HG03521 (cell line): ENCODE data around the gene QRICH2.
"Not testable (repeated sequence)": the region's sequence is repeated elsewhere in the genome, so short reads cannot be mapped to it uniquely, and the experiment has no call there.

ENCODE experiments used
- ATAC-seq: cut with Tn5 transposase; IDR thresholded peaks from one replicate; pipeline ENCODE4 v1.9.1; 2021; ENCODE audit warnings: mild to moderate bottlenecking, moderate library complexity; ENCODE audit not compliant: unreplicated experiment

QRICH2 gene

GRCh38 chr17:76267051-76267576 lies 41.0 kb downstream of the QRICH2 start:
- ATAC-seq: no peak

GRCh38 chr17:76266244-76266938 lies 41.7 kb downstream of the QRICH2 start:
- ATAC-seq: no peak

- ATAC-seq: no peak
Observed at GRCh38 chr17:76265624-76266243, 42.3 kb downstream of the QRICH2 start.

- peak; percentile 78 for ATAC-seq
Observed at GRCh38 chr17:76264755-76265623, 43.1 kb downstream of the QRICH2 start, which contains the start of gene UBALD2. Gene UBALD2 (plus strand): TSS chr17:76265348. CDS start chr17:76265506, 158 bp downstream.

- ATAC-seq: no peak
Observed at GRCh38 chr17:76264425-76264754, 43.7 kb downstream of the QRICH2 start.

- no peak for ATAC-seq
Observed at GRCh38 chr17:76263896-76264295, 44.2 kb downstream of the QRICH2 start.

GRCh38 chr17:76262732-76263344 lies 45.2 kb downstream of the QRICH2 start:
- no peak for ATAC-seq

GRCh38 chr17:76261421-76262215 lies 46.5 kb downstream of the QRICH2 start:
- no peak for ATAC-seq

- no peak for ATAC-seq
Observed at GRCh38 chr17:76260669-76261068, 47.4 kb downstream of the QRICH2 start.

GRCh38 chr17:76260220-76260619 lies 47.9 kb downstream of the QRICH2 start:
- no peak for ATAC-seq

GRCh38 chr17:76256430-76257050 lies 51.5 kb downstream of the QRICH2 start:
- not testable (repeated sequence) for ATAC-seq

GRCh38 chr17:76255801-76256429 lies 52.2 kb downstream of the QRICH2 start:
- ATAC-seq: no peak

- no peak for ATAC-seq
Observed at GRCh38 chr17:76254275-76254674, 53.8 kb downstream of the QRICH2 start.

- ATAC-seq: no peak
Observed at GRCh38 chr17:76253841-76254240, 54.2 kb downstream of the QRICH2 start.

GRCh38 chr17:76252967-76253766 lies 54.9 kb downstream of the QRICH2 start:
- ATAC-seq: not testable (repeated sequence)

GRCh38 chr17:76252040-76252954 lies 55.8 kb downstream of the QRICH2 start:
- no peak for ATAC-seq

GRCh38 chr17:76251478-76252039 lies 56.5 kb downstream of the QRICH2 start:
- no peak for ATAC-seq
